Measurements from ENCODE around the gene MCC. TPM values are rescaled to one million over a fixed set of nuclear protein-coding genes. Genes with fewer than 3 reads are reported as not detected.
A peak's percentile ranks its signal among the peaks of the same experiment; 100 is the strongest.

Gene MCC
- total RNA-seq, 1 donor: under 0.01 TPM

DNA sequence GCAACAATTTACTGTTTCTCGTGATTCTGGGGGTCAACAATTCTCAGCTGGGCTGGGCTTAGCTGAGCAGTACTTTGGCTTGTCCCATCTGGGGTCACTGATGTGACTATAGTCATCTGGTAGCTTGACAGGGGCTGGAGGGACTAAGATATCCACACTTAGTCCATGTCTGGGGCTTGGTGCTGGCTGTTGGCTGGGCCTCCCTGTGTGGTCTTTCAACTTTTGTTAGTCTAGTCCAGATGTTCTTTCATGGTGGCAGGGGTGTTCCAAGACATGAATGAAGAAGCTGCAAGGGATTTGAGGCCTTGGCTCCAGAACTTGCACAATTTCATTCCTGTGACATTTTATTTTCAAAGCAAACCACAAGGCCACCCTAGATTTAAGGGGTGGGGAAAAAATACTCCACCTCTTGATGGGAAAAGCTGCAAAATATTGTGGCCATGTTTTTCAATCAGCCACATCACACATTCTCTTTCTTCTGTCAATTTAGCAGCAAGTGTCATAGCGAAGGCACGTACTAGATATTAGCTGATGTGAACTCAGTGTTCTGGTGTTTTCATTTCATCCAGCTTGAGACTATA lies 112.7 kb downstream of the MCC start:
- DNase-seq (ENCODE audit: low read depth in 2 of 3, low spot score in 2 of 3): no peak

DNA sequence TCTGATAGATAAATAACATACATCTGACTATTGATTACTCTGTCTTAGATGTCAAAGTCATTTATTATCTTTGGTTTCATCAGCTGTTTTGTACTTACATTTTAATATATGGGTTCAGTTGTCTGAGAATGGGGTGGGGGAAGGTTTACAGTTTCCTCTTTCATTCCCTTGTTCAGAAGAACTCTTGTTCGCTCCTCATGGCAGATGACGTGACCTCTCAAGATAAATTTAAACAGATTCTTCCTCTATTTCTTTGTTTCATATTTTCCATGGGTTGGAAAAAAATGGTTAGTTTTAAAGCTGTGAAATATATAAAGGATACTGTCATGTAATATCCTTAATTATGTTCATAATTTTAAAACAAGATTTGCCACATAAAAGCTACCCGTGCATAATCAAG lies 114.8 kb downstream of the MCC start:
- DNase-seq (ENCODE audit: low read depth in 2 of 3, low spot score in 2 of 3): no peak

DNA sequence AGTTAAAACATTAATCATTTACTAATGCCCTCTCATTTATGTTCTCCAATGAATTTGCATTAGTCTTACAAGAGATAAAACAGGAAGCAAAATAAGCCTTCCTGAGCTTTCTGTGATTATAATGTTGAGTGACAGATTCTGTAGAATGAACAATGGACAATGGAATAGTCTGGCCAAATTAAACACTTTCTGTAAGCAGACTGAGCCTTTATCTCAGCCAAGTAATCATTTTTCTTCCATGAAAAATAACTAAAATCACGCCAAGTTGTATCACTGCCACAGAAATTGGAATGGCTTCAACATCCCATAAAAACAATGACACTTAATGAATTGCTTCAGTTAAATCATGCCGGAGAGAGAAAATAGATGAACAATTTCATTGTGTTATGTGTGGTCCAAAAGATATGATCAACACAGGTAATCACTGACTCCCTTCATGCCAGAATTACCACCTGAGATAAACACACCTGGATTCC lies 116.5 kb downstream of the MCC start:
- no peak for DNase-seq (ENCODE audit: low read depth in 2 of 3, low spot score in 2 of 3)

DNA sequence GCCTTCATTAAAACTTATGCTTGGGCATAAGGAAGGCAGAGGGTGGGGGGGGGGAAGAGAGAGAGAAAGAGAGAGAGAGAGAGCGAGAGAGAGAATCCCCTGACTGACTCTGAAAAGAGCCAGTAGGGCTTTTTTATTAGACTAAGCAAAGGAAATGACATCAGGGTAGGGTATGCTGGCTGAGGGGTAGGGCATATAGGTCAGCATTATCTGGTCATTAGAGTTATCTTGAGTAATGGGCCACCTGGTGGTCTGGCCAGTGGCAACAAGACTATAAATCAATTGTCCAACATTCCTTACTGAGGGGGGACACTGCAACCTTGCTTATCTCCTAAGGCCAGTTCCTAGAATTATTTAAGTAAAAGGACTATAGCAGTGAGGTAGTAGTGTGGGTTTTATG lies 120.7 kb downstream of the MCC start:
- DNase-seq (ENCODE audit: low read depth in 2 of 3, low spot score in 2 of 3): no peak

DNA sequence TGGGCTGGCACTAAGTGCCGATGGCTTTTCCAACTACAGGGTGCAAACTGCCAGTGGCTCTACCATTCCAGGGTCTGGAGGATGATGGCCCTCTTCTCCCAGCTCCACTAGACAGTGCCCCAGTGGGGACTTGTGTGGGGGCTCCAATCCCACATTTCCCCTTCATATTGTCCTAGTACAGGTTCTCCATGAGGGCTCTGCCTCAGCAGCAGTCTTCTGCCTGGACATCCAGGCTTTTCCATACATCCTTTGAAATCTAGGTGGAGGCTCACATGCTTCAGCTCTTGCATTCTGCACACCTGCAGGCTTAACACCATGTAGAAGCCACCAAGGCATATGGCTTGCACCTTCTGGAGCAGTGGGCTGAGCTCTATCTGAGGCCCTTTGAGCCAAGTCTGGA lies 123.8 kb downstream of the MCC start:
- DNase-seq (ENCODE audit: low read depth in 2 of 3, low spot score in 2 of 3): no peak

DNA sequence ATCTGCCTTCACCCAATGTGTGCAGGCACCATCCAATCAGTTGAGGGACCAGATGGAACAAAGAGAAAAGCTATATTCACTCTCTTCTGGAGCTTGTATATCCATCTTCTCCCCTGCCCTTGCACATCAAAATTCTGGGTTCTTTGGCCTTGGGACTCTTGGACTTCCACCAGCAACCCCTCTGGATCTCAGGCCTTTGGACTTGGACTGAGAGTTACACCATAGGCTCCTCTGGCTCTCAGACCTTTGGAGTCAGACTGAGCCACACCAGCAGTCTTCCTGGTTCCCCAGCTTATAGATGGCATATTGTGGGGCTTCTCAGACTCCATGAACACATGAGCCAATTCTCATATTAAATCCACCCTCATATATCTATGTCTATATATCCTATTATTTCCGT lies 126.6 kb downstream of the MCC start:
- no peak for DNase-seq (ENCODE audit: low read depth in 2 of 3, low spot score in 2 of 3)

DNA sequence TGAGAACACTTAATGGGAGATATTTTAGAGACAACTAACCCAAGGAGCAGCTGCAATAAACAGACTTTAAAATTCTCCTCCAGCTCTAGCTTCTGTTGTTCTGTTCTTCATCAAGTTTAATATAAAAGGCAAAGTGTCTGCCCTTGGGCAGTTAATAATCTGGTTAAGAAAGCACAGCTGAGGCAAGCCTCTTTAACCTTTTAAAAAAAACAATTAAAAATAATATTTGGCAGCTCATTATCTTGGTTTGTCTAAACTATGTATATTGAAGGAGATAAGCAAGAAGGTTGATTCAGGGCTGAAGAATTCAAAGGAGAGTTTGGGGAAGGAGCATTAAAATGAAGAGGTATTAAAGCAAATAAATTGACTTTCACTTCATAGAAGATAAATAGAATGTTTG lies 128.8 kb downstream of the MCC start:
- DNase-seq (ENCODE audit: low read depth in 2 of 3, low spot score in 2 of 3): no peak

DNA sequence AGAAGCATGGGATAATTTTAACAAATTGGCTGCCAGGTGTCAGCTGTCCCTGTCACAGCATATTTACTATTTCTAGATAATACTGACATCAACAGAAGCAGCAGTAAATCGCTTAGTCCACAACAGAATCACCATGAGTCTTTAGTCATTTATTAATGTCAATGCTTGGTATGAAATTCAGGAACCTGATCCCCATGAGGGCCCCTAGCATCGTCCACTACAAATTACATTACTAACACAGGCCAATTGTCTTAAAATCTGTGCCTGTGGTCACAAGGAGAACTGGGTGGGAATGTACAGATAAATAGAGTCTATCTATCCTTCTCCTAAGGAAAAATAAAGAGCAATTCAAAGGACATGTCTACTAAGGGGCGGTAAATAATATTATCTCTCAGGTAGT lies 129.6 kb downstream of the MCC start:
- no peak for DNase-seq (ENCODE audit: low read depth in 2 of 3, low spot score in 2 of 3)

DNA sequence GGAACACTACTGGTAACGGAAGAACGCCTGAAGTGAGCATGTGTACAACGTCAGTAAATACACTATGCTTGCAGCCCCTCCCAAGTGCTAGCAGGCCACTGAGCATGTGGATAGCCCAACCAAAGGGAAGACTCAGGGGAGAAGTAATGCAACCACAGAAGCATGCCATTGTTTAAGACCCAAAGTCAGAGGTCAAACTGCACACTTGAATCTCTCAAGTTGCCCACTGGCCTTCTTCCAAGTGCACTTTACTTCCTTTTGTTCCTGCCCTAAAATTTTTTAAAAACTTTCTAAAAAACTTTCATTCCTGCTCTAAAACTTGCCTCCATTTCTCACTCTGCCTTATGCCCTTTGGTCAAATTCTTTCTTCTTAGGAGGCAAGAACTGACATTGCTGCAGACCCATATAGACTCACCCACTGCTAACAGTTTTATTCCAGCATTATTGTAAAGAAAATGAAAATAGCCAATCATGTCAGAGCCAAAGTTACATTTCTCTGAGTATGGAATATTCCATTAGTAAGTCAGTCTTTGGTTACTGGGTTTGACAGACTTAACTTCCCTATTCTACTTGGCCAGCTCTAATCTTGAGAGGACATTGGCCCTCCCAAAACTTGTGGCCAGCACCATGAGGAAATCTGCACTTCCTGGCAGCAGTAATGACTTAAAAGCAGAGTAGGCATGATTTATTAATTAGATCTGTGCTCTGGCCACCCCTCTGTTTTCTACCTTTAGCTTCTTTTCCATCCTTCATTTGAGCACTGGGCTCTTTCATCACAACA lies 130.4 kb downstream of the MCC start:
- DNase-seq (ENCODE audit: low read depth in 2 of 3, low spot score in 2 of 3): peak in 1 of 3 donors; percentile 75

DNA sequence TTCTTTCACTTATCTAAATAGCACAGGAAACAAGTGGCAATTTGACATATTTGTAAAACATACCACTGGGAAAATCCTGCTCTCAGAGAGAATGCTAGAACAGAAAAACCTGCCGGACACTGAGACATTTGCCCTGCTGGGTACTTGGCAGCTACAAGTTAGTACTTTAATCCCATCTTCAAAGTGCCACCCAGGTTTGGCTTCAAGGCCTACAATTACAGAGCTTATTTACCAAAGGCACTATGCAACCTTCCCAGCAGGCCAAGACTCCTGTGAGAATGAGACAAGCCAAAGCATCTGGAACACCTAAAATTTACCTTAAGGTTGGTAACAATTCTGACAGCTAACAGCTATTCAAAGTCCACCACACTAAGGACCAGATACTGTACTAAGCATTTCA lies 131.8 kb downstream of the MCC start:
- no peak for DNase-seq (ENCODE audit: low read depth in 2 of 3, low spot score in 2 of 3)

DNA sequence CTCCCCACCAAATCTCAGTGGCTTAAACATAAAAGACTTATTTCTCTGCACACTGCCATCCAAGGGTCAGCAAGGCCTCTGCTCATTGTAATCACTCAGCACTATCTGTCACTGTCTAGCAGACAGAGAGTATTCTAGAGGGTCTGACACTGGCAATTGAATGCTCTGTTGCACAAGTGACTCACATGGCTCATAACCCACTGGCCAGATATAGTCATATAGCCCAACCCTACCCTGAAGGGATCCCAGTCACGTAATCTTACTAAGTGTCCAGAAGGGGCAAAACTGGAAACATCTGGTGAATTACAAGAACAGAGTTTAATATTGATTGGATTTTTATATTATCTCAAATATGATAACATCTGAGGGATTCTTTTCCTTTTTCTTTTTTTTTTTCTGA lies 134.2 kb downstream of the MCC start:
- no peak for DNase-seq (ENCODE audit: low read depth in 2 of 3, low spot score in 2 of 3)

DNA sequence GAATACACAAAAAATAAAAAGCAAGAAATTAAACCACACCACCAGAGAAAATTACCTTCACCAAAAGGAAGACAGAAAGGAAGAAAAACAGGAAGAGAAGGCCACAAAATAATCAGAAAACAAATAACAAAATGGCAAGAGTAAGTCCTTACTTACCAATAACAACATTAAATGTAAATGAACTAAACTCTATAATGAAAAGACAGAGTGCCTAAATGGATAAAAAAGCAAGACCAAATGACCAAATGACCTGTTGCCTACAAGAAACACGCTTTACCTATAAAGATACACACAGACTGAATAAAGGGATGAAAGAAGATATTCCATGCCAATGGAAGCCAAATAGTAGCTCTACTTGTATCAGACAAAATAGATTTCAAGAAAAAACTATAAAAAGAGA lies 140.7 kb downstream of the MCC start:
- no peak for DNase-seq (ENCODE audit: low read depth in 2 of 3, low spot score in 2 of 3)

DNA sequence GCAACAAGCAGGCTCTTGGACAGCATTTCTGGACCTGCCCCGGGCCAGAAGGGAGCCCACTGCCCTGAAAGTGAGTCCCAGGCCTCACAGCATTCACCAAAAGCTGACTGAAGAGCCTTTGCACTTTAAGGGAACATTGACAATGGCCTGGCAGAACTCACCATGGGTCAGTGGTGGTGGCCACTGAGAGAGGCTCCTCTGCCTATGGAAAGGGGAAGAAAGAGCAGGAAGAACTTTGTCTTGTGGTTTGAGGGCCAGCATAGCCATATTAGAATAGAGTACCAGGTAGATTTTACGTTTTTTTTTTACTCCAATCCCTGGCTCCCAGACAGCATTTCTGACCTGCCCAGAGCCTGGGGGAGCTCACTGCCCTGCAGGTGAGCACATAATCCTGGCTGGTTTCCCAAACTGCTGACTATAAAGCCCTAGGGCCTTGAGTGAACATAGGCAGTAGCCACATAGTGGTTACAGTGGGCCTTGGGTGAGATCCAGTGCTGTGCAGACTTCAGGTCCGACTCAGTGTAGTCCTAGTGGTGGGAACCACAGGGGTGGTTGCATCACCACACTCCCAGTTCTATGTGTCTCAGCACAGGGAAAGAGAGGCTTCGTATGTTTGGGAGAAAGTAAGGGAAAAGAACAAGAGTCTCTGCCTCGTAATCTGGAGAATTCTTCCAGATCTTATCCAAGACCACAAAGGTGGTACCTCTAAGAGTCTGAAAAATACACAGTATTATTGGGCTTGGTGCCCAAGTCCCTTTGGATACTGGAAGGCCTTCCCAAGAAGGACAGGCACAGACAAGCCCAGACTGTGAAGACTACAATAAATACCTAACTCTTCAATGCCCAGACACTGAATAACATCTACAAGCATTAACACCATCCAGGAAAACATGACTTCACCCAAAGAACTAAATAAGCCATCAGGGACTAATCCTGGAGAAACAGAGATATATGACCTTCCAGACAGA lies 143.0 kb downstream of the MCC start:
- no peak for DNase-seq (ENCODE audit: low read depth in 2 of 3, low spot score in 2 of 3)

DNA sequence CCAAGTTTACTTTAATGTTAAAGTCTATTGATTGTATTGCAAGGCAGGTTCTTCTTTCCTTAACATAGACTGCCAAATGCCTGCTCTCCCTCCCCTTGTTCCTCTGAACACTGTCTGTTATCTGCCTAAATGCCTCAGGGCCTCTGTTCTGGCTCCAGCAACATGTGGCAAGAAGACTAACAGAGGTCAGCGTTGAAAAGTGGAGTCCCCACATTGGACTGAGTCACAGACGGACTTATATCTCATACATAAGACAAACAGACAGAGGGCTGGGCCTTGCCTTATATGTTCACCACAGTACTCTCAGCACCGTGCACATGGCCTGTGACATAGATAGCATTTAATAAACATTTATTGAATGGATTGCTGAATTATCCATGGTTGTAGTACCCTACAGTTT lies 144.9 kb downstream of the MCC start:
- no peak for DNase-seq (ENCODE audit: low read depth in 2 of 3, low spot score in 2 of 3)

DNA sequence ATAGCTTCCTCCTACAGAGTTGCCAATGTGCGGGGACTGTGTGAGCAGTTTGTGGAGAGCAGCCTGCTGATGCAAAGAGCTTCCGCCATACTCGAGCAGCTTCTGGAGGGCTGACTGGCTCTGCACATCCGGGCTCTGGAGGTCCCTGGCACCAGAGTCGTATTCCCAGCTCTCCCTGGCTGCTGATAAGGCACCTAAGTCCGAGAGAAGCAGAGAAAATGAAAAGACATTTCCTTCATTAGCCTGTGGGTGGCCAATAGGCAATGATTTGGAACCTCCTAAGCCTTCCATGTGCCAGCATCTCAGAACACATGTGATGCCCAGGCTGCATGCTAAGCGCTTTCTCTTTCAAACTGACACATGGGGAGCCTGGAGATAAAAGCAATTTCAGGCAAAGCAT lies 147.7 kb downstream of the MCC start:
- peak in 2 of 3 donors; percentile 9 to 40 for DNase-seq (ENCODE audit: low read depth in 2 of 3, low spot score in 2 of 3)

DNA sequence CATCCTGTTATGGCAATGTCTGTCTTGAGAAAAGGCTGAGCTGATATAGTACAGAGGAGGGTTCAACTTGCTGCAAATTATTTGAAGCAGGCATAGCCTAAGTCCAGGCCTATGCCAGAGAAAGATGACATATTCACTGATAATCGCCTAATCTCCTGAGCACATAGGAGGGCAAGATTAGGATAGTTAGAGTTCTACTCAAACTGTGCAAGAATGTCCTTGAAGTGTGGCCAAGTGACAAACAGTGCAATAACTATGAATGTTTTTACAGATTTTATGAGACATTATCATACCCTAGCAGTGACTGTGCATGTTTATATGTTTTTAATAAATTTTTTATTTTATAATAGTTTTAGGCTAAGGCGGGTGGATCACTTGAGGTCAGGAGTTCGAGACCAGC lies 149.6 kb downstream of the MCC start:
- DNase-seq (ENCODE audit: low read depth in 2 of 3, low spot score in 2 of 3): no peak

DNA sequence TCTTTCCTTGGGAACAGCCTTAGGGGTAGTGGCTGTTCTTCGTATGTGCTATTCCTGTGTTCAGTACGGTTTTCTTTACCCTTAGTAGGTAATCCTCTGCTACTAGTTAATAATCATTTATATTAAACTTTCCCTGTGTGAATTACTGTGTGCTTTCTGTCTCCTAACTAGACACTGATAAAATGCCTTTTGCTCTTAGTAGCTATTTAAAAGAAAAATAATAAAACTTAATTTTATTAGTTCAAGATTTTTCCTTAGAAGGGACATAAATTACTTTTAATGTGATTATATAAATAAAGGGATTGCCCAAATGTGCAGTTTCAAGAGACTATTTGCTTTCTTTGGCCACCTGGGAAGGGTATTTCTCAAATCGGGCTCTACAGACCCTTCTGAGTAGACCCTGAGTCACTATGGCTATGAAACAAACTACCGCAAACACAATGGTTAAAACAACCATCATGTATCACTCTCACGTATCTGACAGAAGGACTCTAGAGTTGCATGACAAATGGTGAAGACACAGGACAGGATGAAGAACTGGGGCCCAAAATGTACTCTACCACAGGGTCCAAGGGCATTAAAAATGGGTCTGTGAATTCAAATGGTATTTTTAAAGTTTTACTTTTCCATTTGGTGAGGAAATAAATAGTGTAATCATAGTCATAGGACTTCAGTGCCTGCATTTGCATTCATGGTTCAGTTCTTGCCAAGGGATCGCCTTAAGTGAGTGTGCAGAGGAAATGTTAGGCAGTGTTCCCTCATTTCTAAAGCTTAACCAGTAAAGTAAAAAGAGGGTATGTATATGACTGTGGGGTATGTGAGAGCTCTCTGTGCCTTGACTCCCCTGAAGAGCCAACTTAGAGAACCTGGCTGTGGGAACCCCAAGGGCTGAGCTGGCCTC lies 150.5 kb downstream of the MCC start:
- no peak for DNase-seq (ENCODE audit: low read depth in 2 of 3, low spot score in 2 of 3)

DNA sequence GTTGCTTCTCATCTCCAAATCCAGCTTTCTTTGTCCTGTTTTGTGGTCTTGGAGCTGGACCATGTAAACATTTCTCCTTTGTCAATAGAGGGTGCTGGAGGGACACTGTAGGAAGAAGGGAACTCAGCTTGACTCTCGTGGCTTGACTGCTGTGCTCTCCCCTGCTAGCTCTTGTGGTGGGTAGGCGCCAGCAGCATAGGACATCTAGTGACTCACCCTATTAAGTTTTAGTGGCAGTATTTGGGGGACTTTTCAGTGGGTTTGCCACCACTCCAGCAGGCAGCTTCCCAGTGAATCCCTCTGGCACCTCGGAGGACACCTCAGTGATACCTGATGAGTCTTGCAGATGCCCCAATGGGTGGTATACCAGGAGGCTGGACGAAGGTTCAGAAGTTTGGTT lies 151.3 kb downstream of the MCC start:
- DNase-seq (ENCODE audit: low read depth in 2 of 3, low spot score in 2 of 3): peak in 2 of 3 donors; percentile 65 to 81

DNA sequence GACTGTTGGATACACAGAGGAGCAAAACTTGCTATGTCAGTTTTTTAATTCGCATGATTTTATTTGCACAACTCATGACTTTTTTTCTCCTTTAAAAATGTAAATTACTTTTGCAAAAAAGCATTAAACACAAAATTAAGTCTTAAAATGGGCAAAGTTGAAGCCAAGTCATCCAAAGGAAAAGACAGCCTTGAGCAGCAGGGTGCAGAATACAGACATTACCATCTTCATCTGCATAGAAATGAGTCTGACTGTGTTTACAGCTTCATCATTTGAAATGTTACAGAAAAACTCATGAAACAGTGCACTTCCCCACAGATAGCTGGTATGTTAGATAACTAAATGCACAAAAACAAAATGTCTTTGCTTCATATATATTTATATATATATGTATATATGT lies 154.8 kb downstream of the MCC start:
- no peak for DNase-seq (ENCODE audit: low read depth in 2 of 3, low spot score in 2 of 3)

DNA sequence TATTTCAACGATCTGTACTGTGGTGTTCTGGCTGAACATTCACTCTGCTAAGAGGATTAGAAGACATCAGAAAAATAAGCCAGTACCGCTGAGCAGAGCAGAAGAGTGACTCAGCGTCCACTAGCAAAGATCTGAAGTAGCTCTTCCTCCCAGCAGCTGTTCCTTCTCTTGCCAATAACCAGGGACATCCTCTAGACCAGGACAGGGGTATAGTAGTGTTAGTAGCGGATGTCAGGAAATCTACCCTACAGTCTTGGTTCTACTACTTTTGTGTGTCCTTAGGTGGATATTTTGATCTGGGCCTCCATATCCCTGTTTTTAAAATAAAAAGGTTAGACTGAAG lies 157.1 kb downstream of the MCC start:
- peak in 2 of 3 donors; percentile 5 to 34 for DNase-seq (ENCODE audit: low read depth in 2 of 3, low spot score in 2 of 3)

Measured in hematopoietic multipotent progenitor cell (in vitro differentiated cells).